IPS-18c (cell line): ENCODE measurements around the gene ROGDI.

Source experiments
- H3K4me3 ChIP-seq: 2 replicates; pipeline ENCODE4 v1.7.0; 2013; ENCODE audit warnings: low read depth, mild to moderate bottlenecking, low read length, moderate library complexity; ENCODE audit not compliant: insufficient read depth
- H3K9me3 ChIP-seq: one replicate; pipeline ENCODE4 v1.6.1; 2013; ENCODE audit warnings: mild to moderate bottlenecking, low read length, moderate library complexity; ENCODE audit not compliant: control insufficient read depth, insufficient read depth

The ROGDI gene

GRCh38 chr16:4762205-4762604 is 40.2 kb downstream of the ROGDI start:
- no peak overlapping the region for H3K4me3 ChIP-seq
- H3K9me3 ChIP-seq: no peaks in the 10 kb centered on the region

DNA sequence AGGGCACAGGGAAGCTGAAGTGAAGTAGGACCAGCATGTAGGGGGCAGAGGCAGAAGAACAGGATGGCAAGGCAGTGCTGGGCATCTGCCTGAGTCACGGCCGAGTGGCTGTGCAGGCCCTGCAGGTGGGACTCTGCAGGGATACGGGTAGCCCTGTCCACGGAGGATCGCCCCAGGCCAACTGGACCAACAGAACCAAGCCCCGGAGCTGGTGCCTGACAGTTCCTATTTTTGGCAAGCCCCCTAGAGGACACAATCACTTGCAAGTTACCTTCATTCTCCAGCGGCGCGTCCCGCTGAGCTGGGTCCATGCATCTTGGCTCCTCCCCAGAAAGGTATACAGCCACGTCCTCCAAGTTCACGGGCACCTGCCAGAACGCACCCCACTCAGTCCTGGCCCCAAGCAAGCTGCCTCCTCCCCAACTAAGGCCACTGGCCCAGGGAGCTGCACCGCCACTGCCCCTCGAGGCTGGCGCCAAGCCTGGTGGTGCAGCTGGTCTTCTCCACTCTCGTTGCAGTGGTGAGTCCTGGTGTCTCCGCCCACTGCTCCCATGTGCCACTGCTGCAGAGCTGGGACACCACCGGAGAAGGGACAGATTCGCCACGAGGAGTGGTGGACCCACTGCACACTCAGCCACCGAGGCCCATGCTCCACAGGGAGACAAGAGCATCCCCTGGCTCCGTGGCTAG is 42.1 kb downstream of the ROGDI start:
- H3K9me3 ChIP-seq: no peaks in the 10 kb centered on the region
- no peak overlapping the region for H3K4me3 ChIP-seq

DNA sequence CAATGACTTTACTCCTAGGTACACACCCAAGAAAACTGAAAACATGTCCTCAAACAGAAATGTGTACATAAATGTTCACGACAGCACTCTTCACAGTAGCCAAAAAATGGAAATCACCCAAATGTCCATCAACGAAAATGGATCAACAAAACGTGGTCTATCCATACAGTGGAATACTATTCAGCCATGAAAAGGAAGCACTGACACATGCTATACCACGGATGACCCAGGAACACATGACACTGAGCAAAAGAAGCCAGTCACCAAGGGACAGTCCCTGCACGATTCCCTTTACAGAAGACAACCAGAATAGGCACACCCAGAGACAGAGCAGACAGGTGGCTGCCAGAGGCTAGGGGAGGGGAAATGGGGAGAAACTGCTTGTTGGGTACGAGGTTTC is 46.7 kb downstream of the ROGDI start:
- no peak overlapping the region for H3K4me3 ChIP-seq

GRCh38 chr16:4754865-4755264 is 47.6 kb downstream of the ROGDI start:
- no peak overlapping the region for H3K4me3 ChIP-seq

More for the DNA sequence above, 46.7 kb downstream of the ROGDI start:
- H3K9me3 ChIP-seq: no peaks in the 10 kb centered on the region

DNA sequence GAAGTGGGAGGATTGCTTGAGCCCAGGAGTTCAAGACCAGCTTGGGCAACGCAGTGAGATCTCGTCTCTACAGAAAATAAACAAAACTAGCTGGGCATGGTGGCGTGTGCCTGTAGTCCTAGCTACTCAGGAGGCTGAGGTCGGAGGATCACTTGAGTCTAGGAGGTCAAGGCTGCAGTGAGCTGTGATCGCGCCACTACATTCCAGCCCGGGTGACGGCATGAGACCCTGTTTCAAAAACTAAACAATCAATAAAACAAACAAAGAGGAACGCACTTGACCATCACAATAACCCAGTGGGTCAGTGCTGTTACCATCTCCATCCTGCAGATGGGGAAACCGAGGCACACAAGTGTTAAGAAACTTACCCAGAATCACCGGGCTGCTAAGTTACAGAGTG is 49.2 kb downstream of the ROGDI start:
- H3K4me3 ChIP-seq: no peak overlapping the region
- H3K9me3 ChIP-seq: no peaks in the 10 kb centered on the region

More at GRCh38 chr16:4754865-4755264, 47.6 kb downstream of the ROGDI start:
- H3K9me3 ChIP-seq: no peaks in the 10 kb centered on the region

DNA sequence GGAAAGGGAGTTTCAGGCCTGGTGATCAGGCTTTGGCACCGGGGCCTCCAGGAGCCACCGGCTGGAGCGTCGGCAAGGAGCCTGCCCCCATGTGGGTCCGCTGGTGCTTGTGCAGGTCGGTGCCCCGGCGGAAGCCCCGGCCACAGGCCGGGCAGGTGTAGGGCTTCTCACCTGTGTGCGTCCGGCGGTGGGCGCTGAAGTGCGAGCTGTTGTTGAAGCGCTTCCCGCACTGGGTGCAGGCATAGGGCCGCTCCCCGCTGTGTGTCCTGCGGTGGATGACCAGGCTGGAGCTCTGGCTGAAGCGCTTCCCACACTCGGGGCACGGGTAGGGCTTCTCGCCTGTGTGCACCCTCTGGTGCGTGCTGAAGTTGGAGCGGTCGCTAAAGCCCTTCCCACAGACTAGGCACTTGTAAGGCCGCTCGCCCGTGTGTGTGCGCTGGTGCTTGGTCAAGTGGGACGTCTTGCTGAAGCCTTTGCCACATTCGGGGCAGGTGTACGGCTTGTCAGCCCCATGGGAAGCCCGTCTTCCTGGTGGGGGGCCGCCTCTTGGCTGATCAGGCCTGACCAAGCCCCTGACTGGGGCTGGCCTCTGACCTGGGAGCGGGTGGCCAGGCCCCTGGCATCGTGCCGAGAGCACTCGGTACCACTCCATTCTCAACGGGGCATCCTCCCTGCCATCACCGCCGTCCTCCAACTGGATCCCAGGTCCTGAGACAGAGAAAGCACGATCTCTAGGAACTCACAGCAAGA is 49.9 kb downstream of the ROGDI start:
- Histone ChIP-seq H3K9me3 (no peaks in the 10 kb centered on the region), H3K4me3 (no peak overlapping the region)

- Histone ChIP-seq H3K9me3 (no peaks in the 10 kb centered on the region), H3K4me3 (no peak overlapping the region)
These were observed 51.5 kb downstream of the ROGDI start for GRCh38 chr16:4750896-4751295.

GRCh38 chr16:4749700-4750257 is 52.7 kb downstream of the ROGDI start:
- H3K9me3 ChIP-seq: no peaks in the 10 kb centered on the region
- H3K4me3 ChIP-seq: no peak overlapping the region

DNA sequence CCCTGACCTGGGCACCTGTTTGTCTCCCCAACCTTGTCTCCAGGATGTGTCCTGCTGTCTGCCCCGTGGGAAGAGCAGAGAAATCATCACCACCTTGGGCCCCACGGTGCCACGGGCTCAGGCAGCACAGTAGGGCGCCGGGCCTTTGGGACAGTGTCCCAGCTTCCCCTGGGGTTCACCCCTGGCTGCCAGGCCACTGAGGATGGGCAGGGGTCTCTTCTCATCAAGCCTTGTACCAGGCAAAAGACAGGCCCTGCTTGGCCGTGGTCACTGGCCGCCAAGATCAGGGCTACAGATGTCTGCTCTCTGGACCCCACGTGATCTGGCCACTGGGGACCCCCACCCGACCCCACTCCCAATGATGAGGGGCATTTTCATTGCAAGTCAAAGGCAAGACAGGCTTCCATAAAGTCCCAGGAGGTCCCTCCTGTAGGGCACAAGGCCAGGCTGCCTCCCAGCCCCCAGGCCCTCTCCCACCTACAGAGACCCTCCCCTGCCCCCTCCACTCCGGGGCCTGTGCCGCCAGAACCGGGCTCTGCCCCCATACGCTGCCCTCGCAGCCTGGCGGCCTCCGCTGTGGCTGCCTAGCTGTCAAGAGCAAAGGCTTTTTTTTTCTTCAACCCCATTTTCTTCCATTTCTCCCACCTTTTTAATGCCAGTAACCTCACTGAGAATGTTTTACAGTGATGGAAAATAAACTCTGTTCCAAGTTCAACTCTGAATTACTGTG is 53.6 kb downstream of the ROGDI start:
- Histone ChIP-seq H3K4me3 (no peak overlapping the region), H3K9me3 (no peaks in the 10 kb centered on the region)

GRCh38 chr16:4747906-4748681 is 54.3 kb downstream of the ROGDI start:
- no peak overlapping the region for H3K4me3 ChIP-seq
- no peaks in the 10 kb centered on the region for H3K9me3 ChIP-seq

DNA sequence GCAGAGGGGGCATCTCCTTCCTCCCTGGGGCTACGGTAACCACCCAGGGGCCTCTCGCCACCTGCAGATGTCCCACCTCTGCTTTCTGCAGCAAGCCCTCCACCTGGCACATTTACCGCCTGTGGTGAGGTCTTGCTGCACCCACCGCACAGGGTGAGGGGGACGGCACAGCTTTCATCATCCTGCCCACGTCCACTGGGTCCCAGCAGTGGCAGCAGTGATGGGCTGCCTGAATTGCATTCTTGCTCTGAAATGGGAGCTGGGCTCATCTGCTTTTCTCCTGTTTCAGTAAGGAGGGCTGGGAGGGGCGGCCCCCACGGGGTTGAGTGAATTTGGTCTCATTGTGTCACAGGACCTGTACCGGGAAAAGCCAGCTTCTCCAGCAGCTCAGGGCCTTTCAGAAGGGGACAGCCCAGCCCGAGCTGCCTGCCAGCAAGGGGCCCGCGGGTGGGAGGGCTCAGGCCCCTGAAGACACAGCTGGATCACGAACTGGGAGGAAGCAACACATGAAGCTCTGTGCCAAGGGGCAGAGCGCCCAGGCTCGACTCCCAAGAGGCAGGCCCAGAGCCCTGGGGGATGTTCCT is 55.4 kb downstream of the ROGDI start:
- no peak overlapping the region for H3K4me3 ChIP-seq
- H3K9me3 ChIP-seq: no peaks in the 10 kb centered on the region
